ENCODE results near the gene DAGLA.

Gene DAGLA

DNA sequence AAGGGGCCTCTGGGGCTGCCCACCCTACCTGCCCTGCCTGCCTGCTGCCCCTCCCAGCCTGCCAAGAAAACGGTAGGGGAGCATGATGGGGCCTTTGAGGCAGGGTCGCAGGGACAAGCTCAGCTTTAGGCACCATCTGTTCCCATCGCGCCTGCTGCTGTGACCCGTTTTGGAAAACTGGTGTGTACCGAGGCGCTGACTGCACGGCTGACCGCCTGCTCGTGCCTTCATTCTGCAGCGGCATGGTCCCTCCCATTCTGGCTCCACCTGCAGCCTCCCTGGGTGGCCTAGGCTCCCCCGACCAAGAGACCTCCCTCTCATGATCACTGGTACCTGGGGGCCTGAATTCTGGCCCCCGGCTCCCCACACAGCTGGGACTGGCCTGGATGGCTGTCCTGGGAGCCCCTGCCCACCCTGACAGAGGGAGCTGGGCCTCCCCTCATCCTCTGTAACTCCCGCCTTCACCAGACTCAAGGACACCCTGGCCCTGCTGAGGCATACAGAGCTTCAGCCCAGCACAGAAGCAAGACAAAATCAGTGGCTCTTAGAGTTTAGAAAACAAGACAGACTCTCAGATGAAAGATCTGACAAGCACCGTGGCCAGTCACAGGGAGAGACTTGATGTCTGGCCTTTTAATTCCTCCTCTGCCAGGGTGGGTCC is 65.7 kb downstream of the DAGLA start:
- in situ Hi-C loops (cut with MboI; ENCODE audit: low sequenced_read_pairs) = no loop called here

DNA sequence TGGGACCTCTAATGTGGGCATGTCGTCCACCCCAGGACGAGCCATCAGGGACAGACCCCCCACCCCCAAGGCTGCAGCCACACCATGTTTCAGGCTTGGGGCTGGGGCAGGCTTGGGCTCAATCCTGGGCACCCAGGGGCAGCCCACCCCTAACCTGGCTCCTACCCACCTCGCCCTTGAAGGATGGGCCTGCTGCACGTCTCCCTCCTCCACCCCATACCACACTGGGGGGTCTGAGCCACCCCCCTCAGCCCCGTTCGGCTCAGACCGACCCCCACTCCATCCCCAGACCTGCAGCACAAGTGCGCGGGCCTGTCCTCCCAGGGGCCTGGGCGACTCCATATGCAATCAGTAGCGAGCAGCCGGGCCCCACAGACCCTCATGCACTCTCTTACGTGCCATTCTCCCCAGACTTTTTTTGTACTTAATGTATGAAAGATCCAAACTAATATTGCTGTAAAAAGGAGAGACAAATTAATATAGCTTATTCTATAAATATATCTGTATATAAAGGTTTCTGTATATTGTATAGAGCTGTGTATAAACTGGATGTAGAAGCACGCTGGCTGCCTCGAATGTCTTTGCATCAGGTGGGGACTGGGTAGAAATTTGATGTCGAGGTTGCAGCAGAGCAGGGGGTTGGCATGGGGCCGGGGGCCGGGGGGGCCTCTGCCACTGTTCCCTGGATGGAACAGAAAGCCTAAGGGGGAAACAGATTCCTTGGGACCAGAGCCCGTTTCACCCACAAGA is 66.4 kb downstream of the DAGLA start:
- in situ Hi-C loops (cut with MboI; ENCODE audit: low sequenced_read_pairs) = no loop called here

DNA sequence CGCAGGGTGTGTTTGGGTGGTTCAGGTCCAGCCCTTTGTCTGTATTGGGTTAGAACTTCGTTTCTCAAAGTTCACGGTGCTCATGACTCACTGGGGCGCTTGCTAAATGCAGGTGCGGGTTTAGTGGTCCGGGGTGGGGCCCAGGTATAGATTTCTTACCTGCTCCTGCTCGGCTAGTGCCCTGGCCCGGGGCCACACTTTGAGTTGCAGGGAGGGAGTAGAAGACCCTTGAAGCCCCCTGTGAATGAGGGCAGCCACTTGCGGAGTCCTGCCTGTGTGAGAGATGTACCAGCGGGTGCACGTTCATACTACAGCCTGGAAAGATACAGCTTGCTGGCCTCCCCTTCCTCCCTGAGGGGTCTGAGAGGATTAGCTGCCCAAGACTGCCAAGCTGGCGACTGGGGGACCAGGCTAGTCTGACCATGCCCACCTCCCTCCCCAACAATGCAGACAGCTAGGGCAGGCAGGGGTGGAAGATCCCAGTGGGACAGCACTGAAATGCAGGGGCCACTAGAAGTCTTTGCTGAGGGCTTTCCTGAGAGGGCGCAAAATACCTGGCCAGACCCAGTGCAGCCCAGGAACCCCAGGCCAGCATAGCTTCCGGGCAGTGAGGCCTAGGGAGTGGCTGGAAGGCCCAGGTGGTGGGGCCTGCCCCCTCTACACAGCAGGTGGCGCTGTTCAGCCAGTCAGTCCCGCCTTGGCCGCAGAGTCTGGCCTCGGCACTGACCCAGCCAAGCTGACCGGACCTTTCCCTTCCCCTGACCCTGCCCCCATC is 67.2 kb downstream of the DAGLA start:
- in situ Hi-C loops (cut with MboI; ENCODE audit: low sequenced_read_pairs) = no loop called here

DNA sequence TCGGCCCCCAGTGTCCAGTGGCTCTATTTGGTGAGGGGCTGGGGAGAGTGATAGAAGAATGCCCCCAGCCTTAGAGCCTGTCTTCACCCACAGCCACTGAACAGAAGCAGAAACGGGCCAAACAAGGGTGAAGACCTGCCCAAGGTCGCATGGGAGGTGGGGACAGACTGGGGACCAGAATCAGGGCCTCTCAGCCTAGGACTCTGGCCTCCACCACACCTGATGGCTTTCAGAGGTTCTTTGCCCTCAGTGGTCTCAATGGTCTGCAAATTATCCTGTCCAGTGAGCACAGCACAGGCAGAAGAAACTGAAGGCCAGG is 67.7 kb downstream of the DAGLA start:
- in situ Hi-C loops (cut with MboI; ENCODE audit: low sequenced_read_pairs) = no loop called here

DNA sequence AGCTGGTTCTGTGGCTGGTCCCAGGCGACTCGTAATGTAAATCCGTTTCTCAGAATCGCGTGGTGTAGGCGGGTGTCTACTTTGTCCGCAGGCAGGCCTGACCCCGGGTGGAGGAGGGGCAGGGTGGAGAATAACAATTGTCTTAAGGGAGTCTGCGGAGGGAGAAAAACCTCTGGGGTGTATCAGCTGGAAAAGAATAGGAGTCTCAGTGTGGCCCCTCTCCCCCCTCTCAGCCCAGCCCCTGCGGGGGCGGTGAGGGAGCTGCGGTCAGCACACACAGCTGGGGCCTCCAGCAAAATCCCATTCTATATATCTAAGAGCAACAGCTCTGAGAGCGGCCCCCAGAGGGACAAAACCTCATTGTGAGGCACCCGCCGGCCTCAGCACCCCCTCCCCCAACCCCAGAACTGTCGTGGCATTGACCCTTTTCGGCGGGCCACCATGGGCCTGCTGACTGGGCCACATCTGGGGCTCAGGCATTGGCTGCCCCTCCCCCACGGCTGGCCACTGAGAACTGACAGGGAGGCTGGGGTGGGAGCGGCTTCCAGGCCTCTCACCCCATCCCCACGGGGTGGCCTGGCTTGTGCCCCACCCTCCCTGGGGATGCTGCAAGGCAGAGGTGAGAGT is 69.5 kb downstream of the DAGLA start:
- in situ Hi-C loops (cut with MboI; ENCODE audit: low sequenced_read_pairs) = no loop called here

DNA sequence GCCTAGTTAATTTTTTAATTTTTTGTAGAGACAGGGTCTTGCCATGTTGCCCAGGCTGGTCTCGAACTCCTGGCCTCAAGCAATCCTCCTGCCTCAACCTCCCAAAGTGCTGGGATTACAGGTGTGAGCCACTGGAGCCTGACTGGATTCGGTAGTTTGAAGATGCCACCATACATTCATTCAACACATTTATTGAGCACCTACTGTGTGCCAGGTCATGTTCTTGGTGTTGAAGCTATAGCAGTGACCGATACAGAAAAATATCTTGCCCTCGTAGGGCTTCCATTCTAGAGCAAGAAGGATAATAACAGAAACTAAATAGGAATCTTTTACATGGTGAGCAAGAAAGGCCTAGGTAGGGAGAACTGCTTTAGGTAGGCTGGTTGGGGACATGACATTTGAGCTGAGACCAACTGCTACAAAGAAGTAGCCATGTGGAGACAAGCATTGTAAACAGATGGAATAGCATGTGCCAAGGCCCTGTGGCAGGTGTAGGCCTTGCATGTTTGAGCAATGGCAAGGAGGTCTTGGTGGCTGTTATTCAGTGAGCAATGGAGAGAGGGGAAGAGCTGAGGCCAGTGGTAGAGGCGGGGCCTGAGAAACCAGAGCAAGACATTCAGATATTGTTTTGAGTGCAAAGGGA is 70.6 kb downstream of the DAGLA start:
- in situ Hi-C loops (cut with MboI; ENCODE audit: low sequenced_read_pairs) = no loop called here

DNA sequence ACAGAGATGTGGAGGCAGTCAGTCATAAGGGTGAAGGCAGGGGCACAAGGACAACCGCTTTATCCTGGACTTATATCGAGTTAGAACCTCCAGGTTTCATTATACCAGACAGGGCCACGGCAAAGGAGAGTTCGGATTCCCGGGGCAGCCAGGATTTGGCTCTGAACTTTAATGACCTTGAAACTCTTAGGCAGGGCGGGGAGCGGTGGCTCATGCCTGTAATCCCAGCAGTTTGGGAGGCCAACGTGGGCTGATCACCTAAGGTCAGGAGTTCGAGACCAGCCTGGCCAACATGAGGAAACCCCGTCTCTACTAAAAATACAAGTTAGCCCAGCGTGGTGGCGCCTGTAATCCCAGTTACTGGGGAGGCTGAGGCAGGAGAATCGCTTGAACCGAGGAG is 71.2 kb downstream of the DAGLA start:
- in situ Hi-C loops (cut with MboI; ENCODE audit: low sequenced_read_pairs) = no loop called here

DNA sequence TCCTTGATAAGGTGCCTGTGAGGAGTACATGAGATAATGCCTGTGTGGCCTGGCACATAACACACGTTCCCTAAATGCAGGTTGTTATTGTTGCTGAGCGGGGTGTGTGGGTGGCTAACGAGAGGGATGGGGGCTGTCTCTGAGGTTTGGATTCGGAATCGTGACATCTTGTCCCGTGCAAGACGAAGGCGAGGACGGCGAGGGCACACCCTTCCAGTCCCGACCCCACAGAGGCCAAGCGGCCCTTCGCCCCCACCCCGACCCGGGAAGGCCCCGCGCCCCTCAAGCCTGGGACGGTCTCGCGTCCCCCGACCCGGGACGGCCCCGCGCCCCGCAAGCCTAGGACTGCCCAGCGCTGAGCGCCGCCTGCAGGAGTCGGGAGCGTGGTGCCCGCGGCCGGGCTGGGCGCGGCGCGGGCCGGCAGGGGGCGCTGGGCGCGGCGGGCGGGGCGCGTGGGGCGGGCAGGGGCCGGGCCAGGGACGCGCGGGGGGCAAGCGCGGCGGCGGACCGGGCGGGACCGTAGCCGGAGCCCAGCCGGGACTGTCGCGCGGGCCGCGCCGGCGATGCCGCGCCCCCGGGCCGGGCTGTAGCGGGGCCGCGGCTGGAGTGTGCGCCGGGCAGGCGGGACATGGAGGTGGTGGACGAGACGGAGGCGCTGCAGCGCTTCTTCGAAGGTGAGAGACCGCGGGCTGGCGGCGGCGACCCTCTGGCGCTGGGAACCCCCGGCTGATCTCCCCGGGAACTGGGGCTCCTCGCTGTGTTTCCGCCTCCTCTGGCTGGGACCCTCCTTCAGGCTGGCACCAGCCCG is 72.1 kb downstream of the DAGLA start, which contains the start of gene MYRF:
TSS of gene MYRF (plus strand) at position 520 of the 808 bp plus-strand sequence. CDS start at position 629, 109 bp downstream.
- in situ Hi-C loops (cut with MboI; ENCODE audit: low sequenced_read_pairs) = no loop called here

DNA sequence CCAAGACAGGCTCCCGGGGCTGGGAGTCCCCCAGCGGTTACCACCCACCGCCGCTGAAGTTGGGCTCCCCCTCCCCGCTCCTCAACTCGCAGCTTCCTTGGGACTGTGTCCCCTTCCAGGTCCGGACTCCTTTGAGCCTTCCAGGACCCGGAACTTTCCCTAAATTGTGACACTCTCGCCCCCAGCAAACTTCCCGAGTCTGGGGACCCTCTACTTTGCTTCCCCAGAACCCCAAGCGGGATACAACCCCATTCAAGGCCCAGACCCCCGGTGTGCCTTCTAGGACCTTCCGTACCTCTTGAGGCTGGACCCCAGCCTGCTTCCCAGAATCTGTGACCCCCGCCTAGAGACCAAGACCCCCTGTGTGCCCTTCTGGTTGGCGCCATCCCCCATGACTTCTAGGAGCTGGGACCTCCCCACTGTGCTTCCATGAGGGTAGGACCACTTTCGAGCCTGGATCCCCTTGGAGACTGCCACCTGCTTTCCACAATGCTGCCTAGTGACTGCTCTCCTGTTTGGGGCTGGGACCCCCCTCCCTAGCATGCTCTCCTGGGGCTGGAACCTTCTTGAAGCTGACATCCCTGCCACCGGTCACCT is 72.8 kb downstream of the DAGLA start:
- in situ Hi-C loops (cut with MboI; ENCODE audit: low sequenced_read_pairs) = no loop called here

DNA sequence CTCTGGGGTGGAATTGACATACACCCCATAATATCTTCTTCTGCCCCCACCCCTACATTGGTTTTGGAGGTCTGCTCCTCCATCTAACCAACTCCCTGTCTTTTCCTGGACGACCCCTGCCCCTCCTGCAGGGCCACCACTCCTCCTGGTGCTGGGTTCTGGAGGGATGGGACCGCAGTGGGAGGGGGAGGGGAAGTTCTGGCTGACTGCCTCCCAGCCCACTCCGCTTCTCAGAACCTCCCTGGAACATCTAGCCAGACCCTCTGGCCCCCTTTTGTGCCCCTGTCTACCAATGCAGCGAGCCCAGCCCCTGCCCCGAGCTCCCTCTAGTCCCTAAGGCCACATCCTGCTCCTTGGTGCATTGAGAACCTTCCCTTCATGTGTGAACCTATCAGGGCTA is 73.5 kb downstream of the DAGLA start:
- in situ Hi-C loops (cut with MboI; ENCODE audit: low sequenced_read_pairs) = no loop called here

DNA sequence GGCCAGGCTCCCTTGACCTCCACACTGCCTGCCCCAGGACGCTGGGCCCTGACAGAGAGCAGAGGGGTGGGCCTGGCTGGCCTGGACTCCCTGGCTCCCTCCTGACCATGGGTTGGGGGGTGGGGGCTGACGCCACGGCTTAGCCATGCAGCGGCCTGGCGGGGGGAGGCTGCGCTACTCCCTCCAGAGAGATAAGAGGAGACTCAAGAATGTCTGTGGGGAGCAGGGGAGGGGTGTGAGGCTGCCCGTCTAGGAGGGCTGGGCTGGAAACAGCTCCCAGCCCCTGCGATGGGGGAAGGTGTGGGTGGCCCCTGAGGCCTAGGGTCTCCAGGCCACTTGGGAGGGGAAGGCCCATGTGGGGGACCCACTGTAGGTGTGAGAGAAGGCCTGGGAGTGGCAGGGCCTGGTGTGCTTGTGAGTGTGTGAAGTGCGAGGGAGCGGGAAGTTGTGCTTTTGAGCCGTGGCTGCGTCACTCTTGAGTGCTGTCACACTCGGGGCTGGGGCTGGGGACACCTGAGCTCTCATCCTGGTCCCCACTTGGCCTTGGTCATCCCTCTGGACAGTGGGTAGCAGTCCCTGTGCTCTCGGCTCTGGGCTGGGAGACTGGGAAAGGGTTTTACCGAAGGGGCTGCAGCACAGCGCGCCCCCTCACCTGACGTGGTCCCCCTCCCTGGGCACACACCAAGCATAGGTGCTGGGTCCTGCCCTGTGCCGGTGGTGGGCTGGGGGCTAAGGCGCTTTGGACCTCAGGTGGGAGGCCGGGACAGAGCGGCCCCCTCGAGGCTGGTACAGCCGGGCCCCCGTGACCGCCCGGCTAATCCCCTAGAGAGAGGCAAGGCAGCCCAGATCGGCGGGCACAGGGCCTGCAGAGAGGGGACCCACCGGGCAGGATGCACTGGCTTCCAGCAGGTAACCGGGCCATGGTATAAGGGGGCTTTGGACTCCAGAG is 74.6 kb downstream of the DAGLA start:
- in situ Hi-C loops (cut with MboI; ENCODE audit: low sequenced_read_pairs) = no loop called here

DNA sequence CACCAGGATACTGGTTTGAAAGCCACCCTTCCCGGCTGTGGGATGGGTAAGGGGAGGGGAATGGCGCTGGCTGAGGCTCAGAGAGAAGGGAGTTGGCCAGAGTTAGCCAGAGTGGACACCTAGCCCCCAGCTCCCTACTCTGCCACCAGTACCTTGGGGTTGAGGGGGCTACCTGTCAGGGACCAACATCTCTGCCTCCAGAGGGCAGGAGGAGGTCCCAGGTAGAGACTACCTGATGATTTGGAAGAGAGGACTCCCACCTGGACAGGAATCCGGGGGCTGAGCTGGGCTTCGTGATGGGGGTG is 75.9 kb downstream of the DAGLA start:
- in situ Hi-C loops (cut with MboI; ENCODE audit: low sequenced_read_pairs) = no loop called here

DNA sequence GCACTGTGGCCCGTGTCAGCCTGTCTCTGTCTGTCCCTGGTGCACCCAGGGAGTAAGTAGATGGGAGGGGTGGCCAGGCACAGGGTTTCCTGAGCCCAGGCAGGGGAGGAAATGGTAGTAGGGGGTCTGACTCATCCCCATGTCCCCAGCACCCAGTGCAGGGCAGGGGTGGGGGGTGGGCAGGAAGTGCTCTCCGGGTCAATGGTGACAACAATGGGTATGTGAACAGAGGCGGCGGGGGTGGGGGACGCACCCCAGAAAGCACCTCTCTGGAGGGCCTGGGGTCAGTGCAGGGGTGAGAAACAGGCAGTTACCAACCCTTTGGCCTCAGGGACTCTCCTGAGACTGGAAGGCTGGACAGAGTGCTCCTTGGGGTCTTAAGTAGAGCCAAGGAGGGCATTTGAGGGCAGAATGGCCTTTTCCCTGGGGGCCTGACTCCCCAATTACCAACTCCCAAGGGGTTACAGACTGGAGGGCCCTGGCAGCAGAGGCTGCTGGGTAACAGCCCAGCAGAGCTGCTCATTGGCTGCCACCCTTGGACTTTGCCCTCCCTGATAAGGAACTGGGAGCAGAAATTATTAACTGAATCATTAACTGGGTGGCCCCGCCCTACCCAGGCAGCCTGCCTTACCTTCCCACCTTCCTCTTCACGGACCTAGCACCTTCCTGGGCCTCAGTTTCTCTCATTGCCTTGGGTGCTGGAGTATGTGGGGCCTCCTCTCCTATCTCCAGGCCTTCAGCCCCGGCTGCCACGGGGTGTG is 76.4 kb downstream of the DAGLA start:
- in situ Hi-C loops (cut with MboI; ENCODE audit: low sequenced_read_pairs) = no loop called here

DNA sequence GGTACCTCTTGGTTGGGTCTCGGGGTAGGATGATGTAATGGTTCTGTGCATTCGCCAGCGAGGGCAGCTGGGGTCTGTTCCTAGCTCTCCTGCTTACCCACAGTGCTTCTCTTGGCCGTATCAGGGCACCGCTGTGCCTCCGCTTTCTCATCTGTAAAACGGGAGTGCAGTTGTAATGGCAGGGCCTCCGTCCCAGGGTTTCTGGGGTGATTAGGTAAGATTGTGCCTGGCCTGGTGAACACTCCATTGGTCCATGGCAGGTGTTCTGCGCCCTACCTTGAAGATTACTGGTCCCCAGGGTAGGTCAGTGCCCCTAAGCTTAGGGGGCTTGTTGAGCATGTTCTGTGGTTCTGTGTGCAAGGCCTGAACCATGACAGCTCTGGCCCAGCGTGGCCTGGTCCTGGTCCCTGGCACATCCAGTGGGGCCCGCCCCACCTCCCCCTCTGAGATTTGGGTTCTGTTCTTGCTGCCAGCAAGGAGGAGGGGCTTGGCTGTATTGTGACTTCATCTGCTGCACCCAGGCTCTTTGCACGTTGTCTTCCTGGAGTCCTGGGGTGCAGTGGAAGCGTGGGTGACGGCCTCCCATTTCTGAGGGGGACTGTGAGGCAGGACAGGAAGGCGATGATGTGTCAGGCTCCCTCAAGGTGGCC is 77.1 kb downstream of the DAGLA start:
- in situ Hi-C loops (cut with MboI; ENCODE audit: low sequenced_read_pairs) = no loop called here

DNA sequence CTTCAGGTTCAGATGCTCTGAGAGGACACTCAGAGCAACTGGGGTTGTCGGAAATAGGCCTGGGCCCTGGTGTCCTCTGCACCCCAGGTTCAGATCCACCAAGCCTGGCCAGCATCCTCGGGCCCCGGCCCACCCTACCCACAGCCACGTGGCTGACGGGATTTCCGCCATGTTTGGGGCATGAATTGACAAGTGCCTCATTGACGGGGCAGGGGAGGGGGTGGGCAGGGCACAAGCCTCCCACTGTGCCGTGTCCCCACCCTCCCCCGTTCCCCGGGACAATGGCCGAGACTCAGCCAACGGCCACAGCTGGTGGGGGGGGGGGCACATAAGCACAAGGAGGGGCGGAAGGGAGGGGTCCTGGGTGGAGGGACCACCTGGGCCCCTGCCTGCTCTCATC is 80.8 kb downstream of the DAGLA start:
- in situ Hi-C loops (cut with MboI; ENCODE audit: low sequenced_read_pairs) = no loop called here

DNA sequence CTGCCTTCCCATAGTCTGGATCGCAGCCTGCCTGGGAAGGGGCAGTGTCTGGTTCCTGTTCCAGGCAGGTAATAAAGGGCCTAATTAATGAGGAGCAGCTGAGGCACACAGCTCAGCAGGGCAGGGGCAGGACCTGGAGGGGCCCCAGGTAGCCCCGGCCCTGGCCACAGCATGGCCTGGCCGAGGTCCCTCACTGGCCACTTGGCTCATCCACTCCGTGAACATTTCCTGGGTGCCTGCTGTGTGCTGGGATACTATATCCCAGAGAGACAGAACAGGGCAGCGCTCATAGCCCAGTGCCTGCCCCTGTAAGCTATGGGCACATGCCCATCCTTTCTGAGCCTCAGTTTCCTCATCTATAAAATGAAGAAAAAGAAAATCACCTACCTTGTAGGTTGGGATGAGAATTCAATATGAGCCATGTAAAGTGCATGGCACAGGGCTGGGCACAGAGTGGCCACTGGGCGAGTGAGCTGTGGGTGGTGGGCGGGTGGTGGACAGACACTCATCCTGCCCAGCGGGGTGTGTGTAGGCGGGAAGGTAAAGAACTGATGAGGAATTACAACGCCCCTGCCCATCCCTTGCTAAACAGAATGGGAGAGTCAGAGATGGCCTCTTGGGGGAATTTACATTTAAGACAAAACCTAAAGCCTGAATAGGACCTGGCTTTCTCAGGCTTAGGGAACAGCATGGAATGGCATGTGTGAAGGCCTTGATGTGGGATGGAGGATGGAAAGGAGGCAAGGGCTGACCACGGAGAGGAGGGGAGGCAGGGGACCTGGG is 81.4 kb downstream of the DAGLA start:
- in situ Hi-C loops (cut with MboI; ENCODE audit: low sequenced_read_pairs) = no loop called here

DNA sequence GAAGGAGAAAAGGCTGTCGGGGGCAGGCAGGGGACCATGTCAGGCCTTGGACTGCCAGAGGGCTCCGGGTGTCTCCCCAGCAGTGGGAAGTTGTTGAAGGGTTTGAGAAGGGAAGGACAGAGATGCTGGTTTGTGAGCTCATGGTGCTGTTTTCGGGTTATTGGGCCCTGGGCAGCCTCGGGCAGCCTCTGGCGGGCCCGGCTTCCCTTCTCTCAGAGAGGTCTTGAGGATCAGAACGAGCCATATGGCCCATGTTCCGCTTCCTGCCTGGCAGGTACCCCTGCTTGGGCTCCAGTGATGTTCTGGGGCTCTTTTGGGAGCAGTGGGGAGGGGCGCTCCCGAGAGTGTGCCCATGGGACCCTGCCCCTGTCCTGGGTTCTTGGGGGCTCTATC is 82.0 kb downstream of the DAGLA start:
- in situ Hi-C loops (cut with MboI; ENCODE audit: low sequenced_read_pairs) = no loop called here
